Loucy (cell line): ENCODE measurements around the gene RTL10.

ENCODE experiments used
- EZH2phosphoT487 ChIP-seq: fragments of 200-600 bp; IDR thresholded peaks from 2 replicates; pipeline ENCODE4 v1.6.1; 2018; ENCODE audit warnings: antibody characterized with exemption, mild to moderate bottlenecking, moderate library complexity, borderline replicate concordance
- TF ChIP-seq, protein P1 (sequence below): fragments of 200-600 bp; sonication (generic); conservative IDR thresholded peaks from 2 replicates; pipeline ENCODE4 v1.5.1; 2014; ENCODE audit warnings: mild to moderate bottlenecking, antibody characterized with exemption, low read length

GRCh38 chr22:19890502-19891316 is 36.0 kb upstream of the RTL10 start:
- TF ChIP-seq, protein P1, sequence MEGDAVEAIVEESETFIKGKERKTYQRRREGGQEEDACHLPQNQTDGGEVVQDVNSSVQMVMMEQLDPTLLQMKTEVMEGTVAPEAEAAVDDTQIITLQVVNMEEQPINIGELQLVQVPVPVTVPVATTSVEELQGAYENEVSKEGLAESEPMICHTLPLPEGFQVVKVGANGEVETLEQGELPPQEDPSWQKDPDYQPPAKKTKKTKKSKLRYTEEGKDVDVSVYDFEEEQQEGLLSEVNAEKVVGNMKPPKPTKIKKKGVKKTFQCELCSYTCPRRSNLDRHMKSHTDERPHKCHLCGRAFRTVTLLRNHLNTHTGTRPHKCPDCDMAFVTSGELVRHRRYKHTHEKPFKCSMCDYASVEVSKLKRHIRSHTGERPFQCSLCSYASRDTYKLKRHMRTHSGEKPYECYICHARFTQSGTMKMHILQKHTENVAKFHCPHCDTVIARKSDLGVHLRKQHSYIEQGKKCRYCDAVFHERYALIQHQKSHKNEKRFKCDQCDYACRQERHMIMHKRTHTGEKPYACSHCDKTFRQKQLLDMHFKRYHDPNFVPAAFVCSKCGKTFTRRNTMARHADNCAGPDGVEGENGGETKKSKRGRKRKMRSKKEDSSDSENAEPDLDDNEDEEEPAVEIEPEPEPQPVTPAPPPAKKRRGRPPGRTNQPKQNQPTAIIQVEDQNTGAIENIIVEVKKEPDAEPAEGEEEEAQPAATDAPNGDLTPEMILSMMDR: no peak
- TF ChIP-seq EZH2phosphoT487: no peak
